ENCODE results near the gene COG4.
A peak's percentile ranks its signal among the peaks of the same experiment; 100 is the strongest.
"Not testable (repeated sequence)": the region's sequence is repeated elsewhere in the genome, so short reads cannot be mapped to it uniquely, and the experiment has no call there.

The COG4 gene

GRCh38 chr16:70523076-70523742 is at the start of gene COG4:
Gene COG4, minus strand, starts transcription at chr16:70523554. Its CDS starts 11 bp downstream, at chr16:70523543.
- DNase-seq, result peak; percentile 83

GRCh38 chr16:70572926-70573270 is 49.5 kb upstream of the COG4 start:
- DNase-seq, result no peak

- no peak for DNase-seq
Observed at GRCh38 chr16:70572050-70572925, 48.9 kb upstream of the COG4 start.

- DNase-seq, result no peak
Observed at GRCh38 chr16:70571623-70572022, 48.3 kb upstream of the COG4 start.

- DNase-seq, result no peak
Observed at GRCh38 chr16:70570967-70571570, 47.7 kb upstream of the COG4 start.

- DNase-seq, result no peak
Observed at GRCh38 chr16:70569752-70570151, 46.4 kb upstream of the COG4 start.

GRCh38 chr16:70568601-70569237 is 45.4 kb upstream of the COG4 start:
- no peak for DNase-seq

- DNase-seq, result no peak
Observed at GRCh38 chr16:70565053-70565452, 41.7 kb upstream of the COG4 start.

GRCh38 chr16:70563636-70564035 is 40.3 kb upstream of the COG4 start:
- DNase-seq, result no peak

GRCh38 chr16:70561623-70562022 is 38.3 kb upstream of the COG4 start:
- DNase-seq, result no peak

- DNase-seq, result no peak
Observed at GRCh38 chr16:70556063-70556462, 32.7 kb upstream of the COG4 start.

GRCh38 chr16:70553645-70554044 is 30.3 kb upstream of the COG4 start:
- DNase-seq, result no peak

- DNase-seq, result no peak
Observed at GRCh38 chr16:70552675-70553074, 29.3 kb upstream of the COG4 start.

- DNase-seq, result no peak
Observed at GRCh38 chr16:70551788-70552187, 28.4 kb upstream of the COG4 start.

GRCh38 chr16:70550082-70550481 is 26.7 kb upstream of the COG4 start:
- DNase-seq, result no peak

- no peak for DNase-seq
Observed at GRCh38 chr16:70548936-70549335, 25.6 kb upstream of the COG4 start.

GRCh38 chr16:70544548-70544947 is 21.2 kb upstream of the COG4 start:
- no peak for DNase-seq

GRCh38 chr16:70540994-70541393 is 17.6 kb upstream of the COG4 start:
- DNase-seq, result no peak

GRCh38 chr16:70534971-70535370 is 11.6 kb upstream of the COG4 start:
- no peak for DNase-seq

- DNase-seq, result not testable (repeated sequence)
Observed at GRCh38 chr16:70529954-70530353, 6.6 kb upstream of the COG4 start.

- DNase-seq, result no peak
Observed at GRCh38 chr16:70529051-70529777, 5.9 kb upstream of the COG4 start.

GRCh38 chr16:70527315-70527996 is 4.1 kb upstream of the COG4 start:
- no peak for DNase-seq

Data from NCI-H524 treated with DMSO at 0.1 percent for 48 hours (cell line).